A673 (cell line): ENCODE data around the gene GET4.

Experiments used
- CTCF ChIP-seq: fragments of 300-800, 200-600 bp; sonication (generic); conservative IDR thresholded peaks from 2 replicates; pipeline ENCODE4 v1.5.1; 2017; ENCODE audit warnings: low read depth, mild to moderate bottlenecking, antibody characterized with exemption, low read length, moderate library complexity, mixed read lengths
- EZH2 ChIP-seq: fragments of 200-600 bp; sonication (generic); IDR thresholded peaks from 2 replicates; pipeline ENCODE4 v1.6.1; 2017; ENCODE audit warnings: borderline replicate concordance, low read depth, mild to moderate bottlenecking, mixed read lengths, antibody characterized with exemption, low read length; ENCODE audit not compliant: poor library complexity, severe bottlenecking

DNA sequence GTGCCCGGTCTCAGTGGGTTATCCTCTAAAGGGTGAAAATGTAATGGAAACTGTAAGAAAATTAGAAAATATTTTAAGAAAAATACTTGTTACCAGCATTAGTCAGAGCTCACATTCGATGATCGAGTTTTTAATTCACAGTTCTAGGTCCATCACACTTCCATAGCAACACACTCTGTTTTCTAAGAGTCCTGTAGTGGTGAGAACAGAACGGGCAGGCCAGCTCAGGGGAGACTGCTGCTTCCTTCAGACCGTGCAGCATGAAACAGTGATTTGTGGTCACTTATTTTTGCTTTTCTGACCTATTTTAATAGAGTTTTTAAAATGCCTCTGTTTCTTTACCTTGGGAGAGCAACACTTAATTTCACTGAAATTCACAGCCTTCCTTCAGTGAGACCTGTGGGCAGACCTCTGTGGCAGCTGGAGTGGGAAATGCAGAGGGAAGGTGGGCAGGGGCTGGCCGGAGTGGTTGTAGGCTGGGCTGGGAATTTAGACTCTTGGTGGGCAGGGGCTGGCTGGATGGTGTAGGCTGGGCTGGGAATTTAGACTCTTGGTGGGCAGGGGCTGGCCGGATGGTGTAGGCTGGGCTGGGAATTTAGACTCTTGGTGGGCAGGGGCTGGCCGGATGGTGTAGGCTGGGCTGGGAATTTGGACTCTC is 42.6 kb upstream of the GET4 start:
- TF ChIP-seq CTCF (no peak), EZH2 (no peak)
